GM18526 (cell line): ENCODE data around the gene ANKH.

Experiments
- POLR2A ChIP-seq: IDR thresholded peaks from 3 replicates; pipeline ENCODE4 v1.6.1; 2011; ENCODE audit not compliant: insufficient read length; ENCODE audit errors: extremely low read depth

ANKH gene

GRCh38 chr5:14675865-14676300, 195.7 kb downstream of the ANKH start:
- no peak for TF ChIP-seq POLR2A

GRCh38 chr5:14674983-14675854, 196.4 kb downstream of the ANKH start:
- TF ChIP-seq POLR2A, result no peak

DNA sequence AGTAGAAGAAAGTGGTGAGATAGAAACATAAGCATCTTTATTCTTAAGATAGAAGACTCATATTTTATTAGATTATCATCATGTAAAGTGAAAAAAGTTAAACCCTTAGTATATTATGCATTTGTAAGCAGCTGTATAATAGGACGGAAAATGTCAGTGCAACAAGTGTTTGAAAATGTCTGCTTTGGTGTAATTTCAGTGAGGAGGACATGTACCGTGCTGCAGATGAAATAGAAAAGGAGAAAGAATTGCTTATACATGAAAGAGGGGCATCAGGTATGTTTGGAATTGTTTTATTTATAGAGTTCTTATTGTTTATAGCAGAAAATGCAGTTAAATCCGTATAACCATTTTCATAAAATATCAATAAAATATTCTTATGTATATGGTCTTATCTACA, 198.1 kb downstream of the ANKH start:
- no peak for TF ChIP-seq POLR2A

DNA sequence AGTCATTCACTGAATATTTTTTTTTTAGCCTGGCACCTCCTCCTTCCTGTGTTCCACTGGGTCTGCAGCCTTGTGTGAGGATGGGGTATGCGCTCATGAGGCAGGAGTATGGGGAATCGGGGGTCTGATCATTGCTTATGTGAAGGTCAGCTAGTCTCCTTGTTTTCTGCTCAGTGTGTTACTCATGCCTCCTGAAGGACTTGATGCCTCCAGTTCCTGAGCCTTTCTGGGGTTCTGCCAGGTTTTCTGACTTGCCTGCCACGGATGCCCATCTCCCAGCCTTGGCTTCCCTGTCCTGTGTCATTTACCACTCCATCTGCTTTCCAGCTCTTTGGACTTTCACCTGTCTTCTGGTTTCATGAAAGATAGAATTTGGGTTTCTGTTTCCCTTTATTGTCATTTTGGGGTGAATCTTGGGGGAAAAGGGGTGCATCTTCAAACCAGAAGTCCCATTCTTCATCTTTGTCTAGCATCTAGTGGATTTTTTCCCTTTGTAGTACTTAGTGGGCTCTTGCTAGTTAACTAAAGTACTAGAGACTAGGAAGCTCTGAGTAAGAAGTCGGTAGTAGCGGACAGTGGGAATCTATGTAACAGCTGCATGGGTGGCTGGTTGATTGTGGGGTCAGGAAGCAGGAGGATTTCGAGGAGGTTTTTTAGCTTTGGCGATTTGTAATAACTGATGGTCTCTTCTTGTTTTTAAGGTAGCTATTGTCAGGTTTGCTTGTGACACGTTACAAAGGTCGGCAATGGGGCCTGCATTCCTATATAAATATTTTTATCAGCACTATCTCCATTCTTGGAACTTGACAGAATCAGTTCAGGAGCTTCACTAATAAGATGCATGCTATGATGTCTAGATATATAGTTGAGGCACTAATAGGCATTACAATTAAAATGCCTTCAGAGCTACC, 198.8 kb downstream of the ANKH start:
- no peak for TF ChIP-seq POLR2A

DNA sequence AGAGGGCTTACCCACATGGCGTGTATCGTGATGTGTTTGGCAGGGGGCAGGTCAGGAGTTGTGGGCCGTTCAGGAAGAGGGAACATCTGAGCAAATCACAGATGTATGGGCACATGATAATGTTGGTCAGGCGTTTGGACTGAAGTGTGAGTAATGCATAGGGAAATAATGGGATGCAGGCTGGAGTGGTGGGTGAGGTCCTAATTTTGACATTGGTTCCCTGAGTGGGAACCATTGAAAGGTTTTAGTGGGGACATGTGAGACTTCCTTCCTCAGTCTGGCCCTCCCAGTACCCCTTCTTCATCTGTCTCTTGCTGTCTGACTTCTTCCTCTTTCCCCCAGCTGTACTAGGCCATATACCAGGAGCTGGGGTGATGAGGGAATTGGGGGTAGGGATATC, 199.5 kb downstream of the ANKH start:
- TF ChIP-seq POLR2A, result no peak

DNA sequence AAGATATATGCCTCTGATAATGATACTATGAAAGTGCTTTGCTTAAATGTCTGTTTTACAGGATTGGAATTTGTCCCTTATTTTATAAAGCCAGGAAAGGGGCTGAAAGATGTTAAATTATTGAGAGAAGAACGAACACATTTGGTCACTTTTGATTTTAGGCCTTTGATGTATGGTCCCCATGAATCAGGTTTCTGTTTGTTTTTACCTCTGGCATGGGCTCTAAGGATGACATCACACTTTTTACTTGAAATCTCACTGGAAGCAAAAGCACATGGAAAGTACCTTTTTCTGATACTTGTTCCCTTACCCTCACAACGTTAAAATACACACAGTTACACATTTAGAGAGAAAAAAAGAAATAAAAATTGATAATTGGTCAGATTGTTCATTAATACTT, 200.2 kb downstream of the ANKH start:
- TF ChIP-seq POLR2A, result no peak

DNA sequence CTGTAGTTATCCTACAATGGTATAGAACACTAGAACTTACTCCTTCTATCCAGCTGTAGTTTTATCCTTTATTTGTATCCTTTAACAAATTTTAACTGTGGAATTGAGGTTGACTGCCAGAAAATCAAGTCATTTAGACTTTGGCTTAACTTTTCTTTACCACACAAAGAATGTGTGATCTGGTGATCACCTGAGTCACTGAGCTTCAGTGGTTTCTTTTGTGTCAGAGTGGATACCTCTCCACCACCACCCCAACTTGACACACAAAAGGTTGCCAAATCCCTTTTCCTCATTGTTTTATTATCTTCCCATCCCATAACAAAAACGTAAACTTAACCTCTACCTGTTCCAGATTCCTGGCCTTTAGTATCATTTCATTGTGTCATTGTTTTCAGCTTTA, 201.6 kb downstream of the ANKH start:
- TF ChIP-seq POLR2A, result no peak

DNA sequence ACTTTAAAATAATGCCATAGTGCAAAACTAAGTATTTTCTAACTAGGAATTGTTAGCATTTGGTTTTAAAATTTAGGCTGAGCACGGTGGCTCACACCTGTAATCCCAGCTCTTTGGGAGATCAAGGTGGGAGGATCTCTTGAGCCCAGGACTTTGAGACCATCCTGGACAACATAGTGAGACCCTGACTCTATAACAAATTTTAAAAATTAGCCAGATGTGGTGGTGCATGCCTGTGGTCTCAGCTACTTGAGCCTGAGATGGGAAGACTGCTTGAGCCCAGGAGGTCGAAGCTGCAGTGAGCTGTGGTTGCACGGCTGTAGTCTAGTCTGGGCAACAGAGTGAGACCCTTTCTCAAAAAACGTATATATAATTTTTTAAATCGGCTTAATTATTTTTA, 202.2 kb downstream of the ANKH start:
- no peak for TF ChIP-seq POLR2A

- no peak for TF ChIP-seq POLR2A
Measured at GRCh38 chr5:14668181-14668591, 203.4 kb downstream of the ANKH start.

DNA sequence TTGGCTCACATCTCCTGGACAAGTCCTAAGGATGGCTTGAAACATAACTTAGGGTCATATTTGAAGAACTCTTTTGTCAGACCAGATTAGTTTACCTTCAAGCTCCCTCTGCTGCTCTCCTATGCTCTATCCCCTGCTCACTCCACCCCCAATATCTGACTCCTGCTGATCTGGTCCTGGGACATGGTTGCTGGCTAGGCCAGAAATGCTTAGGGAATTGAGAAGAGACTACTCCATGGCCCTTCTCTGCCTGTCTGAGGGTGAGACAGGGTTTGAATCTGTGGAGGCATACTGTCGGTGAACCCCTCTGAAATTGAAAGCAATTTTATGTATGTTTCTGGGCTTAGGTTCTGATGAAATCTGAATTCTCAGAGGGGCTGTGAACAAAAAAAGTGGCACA, 203.8 kb downstream of the ANKH start:
- TF ChIP-seq POLR2A, result no peak

GRCh38 chr5:14667290-14667689, 204.3 kb downstream of the ANKH start:
- no peak for TF ChIP-seq POLR2A

DNA sequence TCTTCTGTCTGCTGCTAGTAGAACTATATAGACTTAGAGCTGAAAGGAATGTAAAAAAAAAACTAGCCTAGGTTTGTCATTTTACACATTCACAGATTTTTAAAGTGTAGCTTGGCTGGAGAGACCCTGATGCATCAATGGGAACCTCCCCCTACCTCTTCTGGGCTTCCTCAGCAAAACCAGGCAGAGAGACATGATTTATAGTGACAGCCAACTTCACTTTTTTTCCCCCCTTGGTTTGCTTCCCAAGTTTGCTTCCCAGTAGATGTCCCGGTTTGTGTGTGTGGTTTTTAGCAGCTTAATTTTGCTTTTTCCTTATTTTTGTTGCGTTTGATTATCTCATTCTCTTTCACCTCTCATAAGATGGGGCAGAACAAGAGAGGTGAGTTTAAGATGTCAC, 205.2 kb downstream of the ANKH start:
- no peak for TF ChIP-seq POLR2A

GRCh38 chr5:14665949-14666348, 205.6 kb downstream of the ANKH start:
- TF ChIP-seq POLR2A, result peak; percentile 46

DNA sequence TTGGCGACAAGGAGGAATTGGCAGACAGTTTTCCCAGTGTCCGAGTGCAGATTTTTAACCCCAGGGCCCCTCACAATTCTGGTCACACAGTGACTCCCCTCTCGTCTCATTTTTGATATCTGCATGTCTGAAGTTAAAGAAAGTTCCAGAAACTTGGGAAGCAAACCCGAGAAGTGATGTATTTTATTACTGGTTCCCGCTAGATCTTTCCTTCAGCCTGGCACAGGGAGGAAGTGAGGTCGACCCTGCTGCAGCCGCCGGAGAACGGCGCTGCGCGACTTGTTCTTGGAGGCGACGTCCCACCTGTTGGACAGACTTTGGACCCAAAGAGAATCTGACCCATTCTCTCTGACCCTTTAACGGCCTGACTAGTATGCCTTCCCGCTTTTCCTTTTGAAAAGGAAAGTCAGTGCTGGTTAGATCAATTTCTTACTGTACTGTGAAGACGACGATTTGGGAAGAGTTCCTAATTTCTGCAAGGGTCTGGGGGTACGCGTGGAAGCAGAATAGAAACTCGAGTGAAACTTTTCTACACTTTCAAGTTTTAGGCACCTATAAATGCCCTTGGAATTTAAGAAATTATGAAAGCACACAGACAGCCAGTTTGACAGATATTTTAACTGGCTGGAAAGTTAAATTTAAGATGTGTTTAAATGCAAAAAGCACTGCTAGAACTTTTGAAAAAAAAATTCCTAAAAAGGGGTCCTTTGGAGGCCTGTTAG, 206.3 kb downstream of the ANKH start:
- no peak for TF ChIP-seq POLR2A
